ENCODE data around the gene ZNF689. TPM values are rescaled to one million over a fixed set of nuclear protein-coding genes. Genes with fewer than 3 reads are reported as not detected.

ZNF689 gene
- total RNA-seq = 23.3 and 24.5 TPM in 2 replicates
- long read RNA-seq, transcript ZNF689-201 (3 exons, 3,547 nt) = major isoform, 28 of 36 reads
- long read RNA-seq, partial matches to known transcripts = 0 of 36 reads
- long read RNA-seq, other reads (novel, unspliced or antisense) = 6 of 36 reads

- TF ChIP-seq, protein P1, sequence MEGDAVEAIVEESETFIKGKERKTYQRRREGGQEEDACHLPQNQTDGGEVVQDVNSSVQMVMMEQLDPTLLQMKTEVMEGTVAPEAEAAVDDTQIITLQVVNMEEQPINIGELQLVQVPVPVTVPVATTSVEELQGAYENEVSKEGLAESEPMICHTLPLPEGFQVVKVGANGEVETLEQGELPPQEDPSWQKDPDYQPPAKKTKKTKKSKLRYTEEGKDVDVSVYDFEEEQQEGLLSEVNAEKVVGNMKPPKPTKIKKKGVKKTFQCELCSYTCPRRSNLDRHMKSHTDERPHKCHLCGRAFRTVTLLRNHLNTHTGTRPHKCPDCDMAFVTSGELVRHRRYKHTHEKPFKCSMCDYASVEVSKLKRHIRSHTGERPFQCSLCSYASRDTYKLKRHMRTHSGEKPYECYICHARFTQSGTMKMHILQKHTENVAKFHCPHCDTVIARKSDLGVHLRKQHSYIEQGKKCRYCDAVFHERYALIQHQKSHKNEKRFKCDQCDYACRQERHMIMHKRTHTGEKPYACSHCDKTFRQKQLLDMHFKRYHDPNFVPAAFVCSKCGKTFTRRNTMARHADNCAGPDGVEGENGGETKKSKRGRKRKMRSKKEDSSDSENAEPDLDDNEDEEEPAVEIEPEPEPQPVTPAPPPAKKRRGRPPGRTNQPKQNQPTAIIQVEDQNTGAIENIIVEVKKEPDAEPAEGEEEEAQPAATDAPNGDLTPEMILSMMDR (IDR thresholded peaks at IDR 0.05; ENCODE audit: unreplicated experiment) = no peak
- H3K9me3 Mint-ChIP-seq (ENCODE audit: low read depth) = no peaks in the 10 kb centered on the region
- peaks cover 6% of the 10 kb centered on the region for H3K36me3 Mint-ChIP-seq (ENCODE audit: insufficient read depth)
- peak within 1 kb of the TSS; percentile 98 for H3K27ac Mint-ChIP-seq
- peak within 1 kb of the TSS; percentile 85 for H3K4me3 Mint-ChIP-seq (ENCODE audit: low read depth)
- H3K27me3 Mint-ChIP-seq = no peaks in the 10 kb centered on the region
- DNase-seq (ENCODE audit: low spot score, unreplicated experiment) = peak; percentile 96
- H3K4me1 Mint-ChIP-seq (ENCODE audit: low read depth) = peaks cover 8% of the 10 kb centered on the region
Observed at GRCh38 chr16:30609926-30610839, at the start of gene ZNF689. Gene ZNF689 (minus strand): TSS chr16:30610389. CDS start chr16:30610041, 348 bp downstream.

DNA sequence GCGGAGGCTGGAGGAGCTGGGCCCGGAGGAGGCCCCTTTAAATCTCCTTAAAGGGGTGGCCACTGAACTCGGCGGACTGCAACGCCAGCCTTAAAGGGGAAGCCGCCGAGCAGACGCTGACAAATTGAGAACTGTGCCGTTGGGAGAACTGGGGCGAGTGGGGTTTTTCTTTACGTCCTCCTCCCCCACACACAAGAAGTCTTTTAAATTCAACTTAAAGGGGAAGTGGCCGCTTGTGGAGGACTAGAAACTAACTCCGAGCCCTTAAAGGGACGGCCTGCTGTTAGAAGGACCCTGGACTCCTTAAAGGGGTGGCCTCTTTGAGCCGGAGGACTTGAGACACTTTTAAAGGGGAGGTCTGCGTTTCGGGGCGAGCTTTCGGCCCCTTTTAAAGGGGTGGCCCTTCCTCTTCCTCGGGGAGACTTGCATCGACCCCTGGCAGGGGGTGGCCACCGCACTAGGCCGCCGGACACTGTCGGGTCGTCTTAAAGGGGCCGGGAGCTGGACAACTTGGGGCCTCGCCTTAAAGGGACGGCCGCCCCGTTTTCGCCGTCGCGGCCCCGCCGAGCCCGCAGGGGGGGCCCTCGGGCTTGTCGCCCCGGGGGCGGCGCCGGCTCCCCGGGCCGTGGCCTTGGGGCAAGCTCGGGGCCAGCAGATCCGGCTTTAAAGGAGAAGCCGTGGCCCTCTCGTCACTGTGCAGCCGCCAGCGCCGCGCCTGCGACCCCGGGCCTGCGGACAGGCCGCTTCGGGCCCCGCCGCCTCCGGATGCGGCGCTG, 48.7 kb upstream of the ZNF689 start:
- no peaks in the 10 kb centered on the region for H3K27me3 Mint-ChIP-seq
- peak overlapping the region; percentile 98 for H3K4me3 Mint-ChIP-seq (ENCODE audit: low read depth)
- H3K36me3 Mint-ChIP-seq (ENCODE audit: insufficient read depth) = peaks cover 21% of the 10 kb centered on the region
- H3K4me1 Mint-ChIP-seq (ENCODE audit: low read depth) = peaks cover 16% of the 10 kb centered on the region
- TF ChIP-seq, protein P1 (IDR thresholded peaks at IDR 0.05; ENCODE audit: unreplicated experiment) = no peak
- peak overlapping the region; percentile 100 for H3K27ac Mint-ChIP-seq
- no peaks in the 10 kb centered on the region for H3K9me3 Mint-ChIP-seq (ENCODE audit: low read depth)
- peak; percentile 62 for DNase-seq (ENCODE audit: low spot score, unreplicated experiment)

GRCh38 chr16:30657866-30658730, 47.9 kb upstream of the ZNF689 start, which contains the start of gene FBRS:
Gene FBRS (plus strand): TSS chr16:30658431. CDS start chr16:30659519, 1,088 bp downstream.
- H3K27me3 Mint-ChIP-seq = no peaks in the 10 kb centered on the region
- peak within 1 kb of the TSS; percentile 98 for H3K4me3 Mint-ChIP-seq (ENCODE audit: low read depth)
- peaks cover 15% of the 10 kb centered on the region for H3K36me3 Mint-ChIP-seq (ENCODE audit: insufficient read depth)
- no peaks in the 10 kb centered on the region for H3K9me3 Mint-ChIP-seq (ENCODE audit: low read depth)
- TF ChIP-seq, protein P1 (IDR thresholded peaks at IDR 0.05; ENCODE audit: unreplicated experiment) = peak; percentile 90
- DNase-seq (ENCODE audit: low spot score, unreplicated experiment) = peak; percentile 99
- peak within 1 kb of the TSS; percentile 100 for H3K27ac Mint-ChIP-seq
- H3K4me1 Mint-ChIP-seq (ENCODE audit: low read depth) = peaks cover 16% of the 10 kb centered on the region

- TF ChIP-seq, protein P1 (IDR thresholded peaks at IDR 0.05; ENCODE audit: unreplicated experiment) = no peak
- no peaks in the 10 kb centered on the region for H3K27me3 Mint-ChIP-seq
- H3K4me1 Mint-ChIP-seq (ENCODE audit: low read depth) = peaks cover 19% of the 10 kb centered on the region
- H3K36me3 Mint-ChIP-seq (ENCODE audit: insufficient read depth) = peaks cover 16% of the 10 kb centered on the region
- DNase-seq (ENCODE audit: low spot score, unreplicated experiment) = no peak
- H3K4me3 Mint-ChIP-seq (ENCODE audit: low read depth) = peak overlapping the region; percentile 73
- no peaks in the 10 kb centered on the region for H3K9me3 Mint-ChIP-seq (ENCODE audit: low read depth)
- H3K27ac Mint-ChIP-seq = peak overlapping the region; percentile 84
Observed at GRCh38 chr16:30656974-30657865, 47.0 kb upstream of the ZNF689 start.

All from progenitor cell of endocrine pancreas (in vitro differentiated cells).